ENCODE results near the gene SLC16A5. TPM values are rescaled to one million over a fixed set of nuclear protein-coding genes. Genes with fewer than 3 reads are reported as not detected.

The SLC16A5 gene
- total and polyA plus RNA-seq, 10 of the 15 experiments (the other 5 are each of a cell fraction or from before 2014, with no cell fraction given), result 0.03 to 3.1 (median 0.96) TPM

DNA sequence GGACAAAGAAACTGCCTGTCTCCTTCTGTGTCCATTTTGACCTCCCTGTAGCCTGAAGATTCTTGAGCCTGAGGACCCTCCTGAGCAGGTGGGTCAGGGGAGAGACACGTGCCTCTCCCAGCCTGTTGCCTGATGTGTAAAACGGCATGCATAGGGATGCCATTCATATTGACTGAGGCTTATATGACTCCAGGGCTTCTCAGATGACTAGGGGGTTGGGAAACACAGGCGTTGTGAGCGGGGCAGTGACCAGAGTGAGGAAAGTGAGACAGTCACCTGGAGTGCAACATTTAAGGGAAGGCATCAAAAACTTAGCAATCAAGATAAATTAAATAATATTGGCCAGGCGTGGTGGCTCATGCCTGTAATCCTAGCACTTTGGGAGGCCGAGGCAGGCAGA is 5.1 kb upstream of the SLC16A5 start (continued):
- TF ChIP-seq, protein P1, sequence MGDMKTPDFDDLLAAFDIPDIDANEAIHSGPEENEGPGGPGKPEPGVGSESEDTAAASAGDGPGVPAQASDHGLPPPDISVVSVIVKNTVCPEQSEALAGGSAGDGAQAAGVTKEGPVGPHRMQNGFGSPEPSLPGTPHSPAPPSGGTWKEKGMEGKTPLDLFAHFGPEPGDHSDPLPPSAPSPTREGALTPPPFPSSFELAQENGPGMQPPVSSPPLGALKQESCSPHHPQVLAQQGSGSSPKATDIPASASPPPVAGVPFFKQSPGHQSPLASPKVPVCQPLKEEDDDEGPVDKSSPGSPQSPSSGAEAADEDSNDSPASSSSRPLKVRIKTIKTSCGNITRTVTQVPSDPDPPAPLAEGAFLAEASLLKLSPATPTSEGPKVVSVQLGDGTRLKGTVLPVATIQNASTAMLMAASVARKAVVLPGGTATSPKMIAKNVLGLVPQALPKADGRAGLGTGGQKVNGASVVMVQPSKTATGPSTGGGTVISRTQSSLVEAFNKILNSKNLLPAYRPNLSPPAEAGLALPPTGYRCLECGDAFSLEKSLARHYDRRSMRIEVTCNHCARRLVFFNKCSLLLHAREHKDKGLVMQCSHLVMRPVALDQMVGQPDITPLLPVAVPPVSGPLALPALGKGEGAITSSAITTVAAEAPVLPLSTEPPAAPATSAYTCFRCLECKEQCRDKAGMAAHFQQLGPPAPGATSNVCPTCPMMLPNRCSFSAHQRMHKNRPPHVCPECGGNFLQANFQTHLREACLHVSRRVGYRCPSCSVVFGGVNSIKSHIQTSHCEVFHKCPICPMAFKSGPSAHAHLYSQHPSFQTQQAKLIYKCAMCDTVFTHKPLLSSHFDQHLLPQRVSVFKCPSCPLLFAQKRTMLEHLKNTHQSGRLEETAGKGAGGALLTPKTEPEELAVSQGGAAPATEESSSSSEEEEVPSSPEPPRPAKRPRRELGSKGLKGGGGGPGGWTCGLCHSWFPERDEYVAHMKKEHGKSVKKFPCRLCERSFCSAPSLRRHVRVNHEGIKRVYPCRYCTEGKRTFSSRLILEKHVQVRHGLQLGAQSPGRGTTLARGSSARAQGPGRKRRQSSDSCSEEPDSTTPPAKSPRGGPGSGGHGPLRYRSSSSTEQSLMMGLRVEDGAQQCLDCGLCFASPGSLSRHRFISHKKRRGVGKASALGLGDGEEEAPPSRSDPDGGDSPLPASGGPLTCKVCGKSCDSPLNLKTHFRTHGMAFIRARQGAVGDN (IDR thresholded peaks at IDR 0.05), result no peak
- TF ChIP-seq HDAC2 (IDR thresholded peaks at IDR 0.05) (no peak), PAX5 (IDR thresholded peaks at IDR 0.05; ENCODE audit: borderline replicate concordance, low read depth, low read length) (no peak), TCF3 (IDR thresholded peaks at IDR 0.05; ENCODE audit: borderline replicate concordance, insufficient read depth, low read depth, low read length) (no peak), ZBTB4 (CRISPR knock-in tag; IDR thresholded peaks at IDR 0.05) (no peak), SMAD1 (IDR thresholded peaks at IDR 0.05; ENCODE audit: low read depth, partially characterized antibody) (no peak), BRCA1 (IDR thresholded peaks at IDR 0.05; ENCODE audit: low read depth, low read length) (no peak)
- TF ChIP-seq, protein P2, sequence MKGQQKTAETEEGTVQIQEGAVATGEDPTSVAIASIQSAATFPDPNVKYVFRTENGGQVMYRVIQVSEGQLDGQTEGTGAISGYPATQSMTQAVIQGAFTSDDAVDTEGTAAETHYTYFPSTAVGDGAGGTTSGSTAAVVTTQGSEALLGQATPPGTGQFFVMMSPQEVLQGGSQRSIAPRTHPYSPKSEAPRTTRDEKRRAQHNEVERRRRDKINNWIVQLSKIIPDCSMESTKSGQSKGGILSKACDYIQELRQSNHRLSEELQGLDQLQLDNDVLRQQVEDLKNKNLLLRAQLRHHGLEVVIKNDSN (IDR thresholded peaks at IDR 0.05; ENCODE audit: borderline replicate concordance, extremely low read length, insufficient read depth, low read depth, low read length), result no peak
